Naive thymus-derived CD8-positive, alpha-beta T cell (primary cell): ENCODE measurements around the gene SLC9A9. TPM values are rescaled to one million over a fixed set of nuclear protein-coding genes. Genes with fewer than 3 reads are reported as not detected.

Experiments used
- ATAC-seq, 2 donors: fragments of 150-1000 bp; cut with Tn5 transposase in 1 of 2; sonication (Bioruptor Pico), chemical (Tn5 transposase) in 1 of 2; 1 replicate in 1 of 2; 2 replicates in 1 of 2; pipeline ENCODE4 v1.10.0; 2021; ENCODE audit warnings: mild to moderate bottlenecking in 2 of 2, moderate library complexity in 2 of 2
- POLR2A ChIA-PET: fragments of 350-600 bp; sonication (Branson Sonifier 250); formaldehyde crosslinking; loops from one replicate; lab custom pipeline; 2021; ENCODE audit warnings: antibody characterized with exemption; lab: Charles Lee
- DNase-seq, 10 donors: peaks; one replicate each; pipeline versions ENCODE4 v3.0.0 to v3.0.0-alpha.2; 2020 to 2022
- H3K27ac Mint-ChIP-seq, 10 donors: one replicate each; pipeline ENCODE4 v1.8.0; 2020 to 2022; ENCODE audit warnings: mild to moderate bottlenecking in 10 of 10, mixed read lengths in 10 of 10, moderate library complexity in 4 of 10, inconsistent platforms in 1 of 10
- H3K27me3 Mint-ChIP-seq, 5 donors: one replicate each; pipeline ENCODE4 v1.8.0; 2021 to 2022; ENCODE audit warnings: mixed read lengths in 5 of 5
- H3K36me3 Mint-ChIP-seq, 3 donors: one replicate each; pipeline ENCODE4 v1.8.0; 2020 to 2022; ENCODE audit warnings: mixed read lengths in 3 of 3, mild to moderate bottlenecking in 2 of 3, inconsistent platforms in 1 of 3
- H3K4me1 Mint-ChIP-seq, 4 donors: one replicate each; pipeline ENCODE4 v1.8.0; 2021 to 2022; ENCODE audit warnings: mixed read lengths in 4 of 4
- H3K4me3 Mint-ChIP-seq, 10 donors: one replicate each; pipeline ENCODE4 v1.8.0; 2020 to 2022; ENCODE audit warnings: mild to moderate bottlenecking in 10 of 10, mixed read lengths in 10 of 10, moderate library complexity in 6 of 10, inconsistent platforms in 1 of 10
- H3K9me3 Mint-ChIP-seq, 9 donors: one replicate each; pipeline ENCODE4 v1.8.0; 2020 to 2022; ENCODE audit warnings: mixed read lengths in 9 of 9, mild to moderate bottlenecking in 3 of 9, inconsistent platforms in 1 of 9, moderate library complexity in 1 of 9
- polyA plus RNA-seq, 3 donors: library from polyadenylated mRNA; unstranded; fragments of 300-500 nt; fragmentation: Illumina TruSeq; gene quantifications; one replicate each; pipeline ENCODE4 v1.2.3, GENCODE V29; 2021
- total RNA-seq, 8 experiments: library from RNA in 2 of 8; stranded (reverse) in 2 of 8; gene quantifications; one replicate each; pipeline ENCODE4 v1.2.3 and lab custom pipeline; 2021 to 2026

The SLC9A9 gene
- total and polyA plus RNA-seq, 5 experiments from 2014 or later = 9.6 to 19.4 (median 14.2) TPM

DNA sequence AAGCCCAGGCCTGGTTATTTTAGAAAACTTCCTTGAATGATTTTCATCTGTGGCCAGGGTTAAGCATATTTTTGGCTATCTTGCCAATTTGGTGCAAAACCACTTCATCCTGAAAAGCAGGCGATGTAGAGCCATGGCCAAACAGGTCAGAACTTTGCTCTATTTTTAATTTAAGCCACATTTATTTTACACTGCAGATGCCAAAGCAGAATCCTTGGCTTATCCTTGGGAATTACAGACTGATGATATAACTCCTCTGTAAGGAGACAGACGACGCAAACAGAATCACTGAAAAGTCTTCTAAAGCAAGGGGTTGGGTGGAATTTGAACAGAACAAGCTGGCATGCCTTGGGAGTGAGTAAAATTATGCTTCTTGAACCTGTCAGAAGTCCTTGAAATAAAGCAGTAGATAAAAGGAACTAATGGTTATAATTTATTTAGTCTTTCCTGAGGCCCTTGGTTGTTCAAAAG, 606.8 kb downstream of the SLC9A9 start:
- POLR2A ChIA-PET = no interaction called here
- Mint-ChIP-seq H3K27me3 (no peaks in the 10 kb centered on the region), H3K27ac (peak overlapping the region in 2 of 10 donors; percentile 31 to 53)

DNA sequence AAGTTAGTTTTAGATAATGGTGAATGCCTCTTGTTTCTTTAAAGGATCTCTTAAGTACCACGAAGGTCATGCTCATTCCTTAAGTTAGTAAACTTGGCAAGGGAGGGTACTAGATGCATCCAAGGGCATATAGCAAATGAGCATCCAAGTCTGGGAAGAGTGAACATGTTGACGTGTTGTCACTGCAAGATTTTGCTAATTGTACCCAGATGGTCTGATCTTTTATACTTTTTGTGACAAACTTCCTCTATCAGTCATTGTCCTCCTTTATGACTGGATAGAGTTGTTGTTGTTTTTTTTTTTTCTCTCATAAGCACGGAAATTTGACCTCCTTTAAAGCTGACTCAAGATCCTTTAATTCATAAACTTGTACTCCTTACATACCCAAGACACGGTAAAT, 607.4 kb downstream of the SLC9A9 start:
- Mint-ChIP-seq H3K9me3 (peaks cover 0 to 15% (median 8%) of the 10 kb centered on the region in 9 donors), H3K4me3 (no peak overlapping the region), H3K27me3 (no peaks in the 10 kb centered on the region), H3K4me1 (peaks cover 2 to 45% (median 13%) of the 10 kb centered on the region in 4 donors), H3K36me3 (peaks cover 0 to 11% (median 0%) of the 10 kb centered on the region in 3 donors), H3K27ac (peak overlapping the region in 3 of 10 donors; percentile 17 to 53 (median 31))
- no peak for ATAC-seq
- DNase-seq = no peak
- POLR2A ChIA-PET = no interaction called here

More for the DNA sequence above, 606.8 kb downstream of the SLC9A9 start:
- no peak for ATAC-seq
- peaks cover 0 to 13% (median 6%) of the 10 kb centered on the region in 9 donors for H3K9me3 Mint-ChIP-seq
- H3K36me3 Mint-ChIP-seq = peaks cover 0 to 7% (median 0%) of the 10 kb centered on the region in 3 donors
- peaks cover 2 to 39% (median 10%) of the 10 kb centered on the region in 4 donors for H3K4me1 Mint-ChIP-seq
- H3K4me3 Mint-ChIP-seq = no peak overlapping the region
- DNase-seq = no peak

DNA sequence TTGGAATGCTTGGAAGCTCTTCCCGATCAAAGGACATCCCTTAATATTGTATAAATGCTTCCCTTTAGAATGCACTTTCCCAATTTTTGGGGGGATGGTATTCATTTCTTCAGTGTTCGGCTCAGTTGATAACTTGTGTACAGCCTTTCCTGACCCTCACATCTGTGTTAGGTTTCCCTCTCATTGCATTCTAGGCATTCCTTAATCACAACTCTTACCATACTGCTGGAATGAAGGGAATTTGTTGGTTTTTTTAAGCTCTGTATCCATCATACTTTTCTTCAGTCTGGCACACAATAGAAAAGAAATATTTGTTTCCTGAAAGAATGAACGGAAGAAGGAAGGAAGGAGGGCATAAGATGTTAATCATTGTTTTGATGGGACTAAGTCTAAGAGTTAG, 609.2 kb downstream of the SLC9A9 start:
- DNase-seq = no peak
- POLR2A ChIA-PET = no interaction called here
- H3K9me3 Mint-ChIP-seq = peaks cover 0 to 15% (median 8%) of the 10 kb centered on the region in 9 donors
- peaks cover 0 to 11% (median 0%) of the 10 kb centered on the region in 3 donors for H3K36me3 Mint-ChIP-seq
- H3K4me3 Mint-ChIP-seq = no peak overlapping the region
- H3K27ac Mint-ChIP-seq = peak overlapping the region in 1 of 10 donors; percentile 36
- peaks cover 2 to 45% (median 13%) of the 10 kb centered on the region in 4 donors for H3K4me1 Mint-ChIP-seq
- ATAC-seq = no peak
- no peaks in the 10 kb centered on the region for H3K27me3 Mint-ChIP-seq

DNA sequence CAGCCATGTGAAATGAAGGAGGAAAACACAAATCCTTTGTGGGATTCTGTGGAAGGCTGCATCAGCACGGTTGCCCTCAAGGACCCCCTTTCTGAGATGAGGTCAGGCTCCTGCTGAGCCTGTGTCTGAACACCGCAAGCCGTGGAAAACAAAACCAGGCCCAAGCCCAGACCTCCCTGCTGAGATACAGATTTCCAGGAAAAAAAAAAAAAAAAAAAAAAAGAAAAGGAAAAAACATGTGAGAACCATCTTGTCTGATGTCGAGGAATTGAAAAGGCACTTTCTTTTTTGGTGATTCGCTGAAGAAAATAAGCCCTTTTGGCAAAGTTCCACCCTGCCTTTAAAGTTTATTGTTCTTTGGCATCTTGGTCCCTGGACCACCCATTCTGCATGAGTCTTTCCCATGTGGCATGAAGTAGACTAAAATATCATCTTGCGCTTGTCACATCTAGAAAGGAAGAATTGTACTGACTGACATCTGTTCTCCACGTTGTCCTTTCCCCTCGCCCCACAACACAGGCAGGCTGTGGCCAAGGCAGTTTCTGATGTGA, 611.1 kb downstream of the SLC9A9 start:
- no peak for DNase-seq
- H3K27ac Mint-ChIP-seq = peak overlapping the region in 3 of 10 donors; percentile 14 to 64 (median 53)
- H3K4me3 Mint-ChIP-seq = peak overlapping the region in 1 of 10 donors; percentile 4
- ATAC-seq = no peak
- POLR2A ChIA-PET = no interaction called here
- H3K9me3 Mint-ChIP-seq = peaks cover 0 to 15% (median 8%) of the 10 kb centered on the region in 9 donors
- H3K27me3 Mint-ChIP-seq = no peaks in the 10 kb centered on the region
- H3K4me1 Mint-ChIP-seq = peaks cover 2 to 45% (median 13%) of the 10 kb centered on the region in 4 donors
- H3K36me3 Mint-ChIP-seq = peaks cover 0 to 11% (median 0%) of the 10 kb centered on the region in 3 donors

DNA sequence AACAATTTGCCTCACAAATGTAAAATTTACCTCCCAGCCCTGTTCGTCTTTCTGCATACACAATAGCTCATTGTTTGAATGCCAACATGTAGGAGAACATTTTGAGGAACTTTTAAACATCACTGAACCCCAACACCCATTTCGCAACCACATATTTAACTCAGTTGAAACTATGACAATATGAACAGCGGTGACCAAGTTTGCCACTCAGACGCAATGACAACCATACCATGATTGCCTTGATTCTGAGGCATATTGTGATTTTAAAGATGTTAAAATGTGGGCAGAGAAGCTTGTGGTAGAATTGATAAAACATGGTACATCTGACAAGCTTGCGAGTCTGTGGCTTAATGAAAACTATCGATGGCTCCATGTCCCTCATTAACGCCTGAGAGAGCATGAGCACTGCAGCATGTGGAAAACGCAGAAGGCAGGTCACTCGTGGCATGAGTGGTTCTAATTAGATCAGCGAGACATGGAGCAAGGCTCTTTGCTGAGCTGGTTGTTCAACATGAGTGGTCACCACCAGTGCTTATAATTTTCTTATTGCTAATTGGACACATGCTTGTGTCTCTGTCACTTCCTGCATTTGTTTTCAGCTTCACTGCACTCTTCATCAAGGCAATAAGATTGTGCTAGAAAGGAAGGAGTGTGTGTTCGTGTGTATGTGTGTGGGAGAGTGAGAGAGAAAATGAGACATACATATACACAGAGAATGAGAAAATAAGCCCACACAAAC, 611.9 kb downstream of the SLC9A9 start:
- DNase-seq (no peak), ATAC-seq (no peak)
- Mint-ChIP-seq H3K4me1 (peaks cover 2 to 43% (median 13%) of the 10 kb centered on the region in 4 donors), H3K27ac (peak overlapping the region in 2 of 10 donors; percentile 8 to 53), H3K4me3 (no peak overlapping the region), H3K9me3 (peaks cover 0 to 15% (median 8%) of the 10 kb centered on the region in 9 donors), H3K27me3 (no peaks in the 10 kb centered on the region), H3K36me3 (peaks cover 0 to 11% (median 0%) of the 10 kb centered on the region in 3 donors)
- POLR2A ChIA-PET = interaction anchor here (0.8 kb wide), 1 partner anchor 63 kb away, joined by 3 read pairs; no protein-coding TSS in a partner anchor

DNA sequence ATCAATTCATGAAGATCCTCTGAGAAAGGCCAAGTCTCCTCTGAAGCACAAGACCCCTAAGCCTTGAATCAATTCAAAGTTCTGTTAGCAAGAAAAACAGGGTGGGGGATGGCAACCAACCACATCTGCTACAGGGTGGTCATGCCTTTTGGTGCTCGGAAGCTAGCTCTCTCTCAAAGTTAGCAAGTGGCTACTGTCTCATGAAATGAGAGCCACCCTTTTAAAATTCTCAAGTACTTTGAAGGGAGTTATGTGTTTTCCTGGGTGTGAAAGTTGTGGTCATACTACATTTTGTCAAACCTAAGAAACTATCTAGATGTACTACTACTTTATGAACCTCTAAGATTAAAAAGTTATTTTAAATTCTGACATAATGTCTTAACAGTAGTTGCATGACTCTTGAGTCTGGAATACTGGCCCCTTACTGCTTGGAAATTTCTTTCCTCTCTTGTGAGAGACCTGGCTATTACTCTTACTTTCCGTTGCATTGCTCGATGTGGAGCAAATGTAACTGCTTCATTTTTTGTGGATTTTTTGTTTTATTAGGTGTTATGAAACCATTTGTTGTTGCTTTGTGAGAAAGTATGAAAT, 612.6 kb downstream of the SLC9A9 start:
- H3K36me3 Mint-ChIP-seq = peaks cover 0 to 11% (median 0%) of the 10 kb centered on the region in 3 donors
- peaks cover 2 to 36% (median 11%) of the 10 kb centered on the region in 4 donors for H3K4me1 Mint-ChIP-seq
- no peaks in the 10 kb centered on the region for H3K27me3 Mint-ChIP-seq
- POLR2A ChIA-PET = interaction anchor here (0.8 kb wide), 1 partner anchor 62 kb away, joined by 3 read pairs; no protein-coding TSS in a partner anchor
- ATAC-seq (no peak), DNase-seq (no peak)
- peaks cover 0 to 15% (median 8%) of the 10 kb centered on the region in 9 donors for H3K9me3 Mint-ChIP-seq
- peak overlapping the region in 1 of 10 donors; percentile 53 for H3K27ac Mint-ChIP-seq
- H3K4me3 Mint-ChIP-seq = no peak overlapping the region

DNA sequence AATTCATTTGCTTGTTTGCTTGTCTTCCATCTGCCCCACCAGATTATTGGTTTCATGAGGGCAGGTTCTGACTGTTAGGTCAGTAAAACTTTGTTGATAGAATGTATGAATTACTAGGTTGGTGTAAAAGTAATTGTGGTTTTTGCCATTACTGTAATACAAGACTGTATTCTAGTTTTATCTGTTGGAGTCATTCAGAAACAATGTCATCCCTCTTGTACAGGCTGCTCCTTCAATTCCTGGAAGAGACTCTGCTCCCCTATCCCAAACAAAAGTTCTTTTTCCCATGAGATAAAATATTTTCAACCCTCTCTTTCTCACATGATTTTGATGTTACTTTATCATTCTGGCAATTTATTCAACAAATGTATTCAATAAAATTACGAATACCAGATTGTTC, 613.7 kb downstream of the SLC9A9 start:
- Mint-ChIP-seq H3K27me3 (no peaks in the 10 kb centered on the region), H3K4me3 (no peak overlapping the region), H3K27ac (peak overlapping the region in 1 of 10 donors; percentile 49), H3K36me3 (peaks cover 0 to 11% (median 0%) of the 10 kb centered on the region in 3 donors), H3K9me3 (peaks cover 0 to 15% (median 8%) of the 10 kb centered on the region in 9 donors), H3K4me1 (peaks cover 0 to 30% (median 8%) of the 10 kb centered on the region in 4 donors)
- POLR2A ChIA-PET = no interaction called here
- DNase-seq (no peak), ATAC-seq (no peak)

DNA sequence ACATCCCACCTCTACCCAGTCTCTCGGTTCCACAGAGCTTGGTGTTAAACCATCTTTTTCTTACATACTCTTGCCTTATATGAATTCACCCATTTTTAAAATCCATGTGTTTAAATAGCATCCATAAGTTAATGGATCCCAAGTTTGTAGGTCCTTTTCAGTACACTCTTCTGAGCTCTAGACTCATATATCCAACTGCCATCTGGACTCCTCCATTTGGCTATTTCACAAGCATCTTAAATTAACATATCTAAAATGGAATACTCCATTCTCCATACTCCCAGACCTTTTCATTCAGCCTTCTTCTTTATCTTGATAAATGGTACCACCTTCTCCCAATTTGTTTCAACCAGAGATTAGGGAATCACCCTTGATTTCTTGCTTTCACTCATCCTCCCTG, 615.3 kb downstream of the SLC9A9 start:
- Mint-ChIP-seq H3K36me3 (peaks cover 0 to 7% (median 0%) of the 10 kb centered on the region in 3 donors), H3K9me3 (peaks cover 0 to 9% (median 6%) of the 10 kb centered on the region in 9 donors), H3K27me3 (no peaks in the 10 kb centered on the region), H3K27ac (no peak overlapping the region), H3K4me1 (peaks cover 3 to 21% (median 8%) of the 10 kb centered on the region in 4 donors), H3K4me3 (no peak overlapping the region)
- DNase-seq (no peak), ATAC-seq (no peak)
- POLR2A ChIA-PET = no interaction called here

DNA sequence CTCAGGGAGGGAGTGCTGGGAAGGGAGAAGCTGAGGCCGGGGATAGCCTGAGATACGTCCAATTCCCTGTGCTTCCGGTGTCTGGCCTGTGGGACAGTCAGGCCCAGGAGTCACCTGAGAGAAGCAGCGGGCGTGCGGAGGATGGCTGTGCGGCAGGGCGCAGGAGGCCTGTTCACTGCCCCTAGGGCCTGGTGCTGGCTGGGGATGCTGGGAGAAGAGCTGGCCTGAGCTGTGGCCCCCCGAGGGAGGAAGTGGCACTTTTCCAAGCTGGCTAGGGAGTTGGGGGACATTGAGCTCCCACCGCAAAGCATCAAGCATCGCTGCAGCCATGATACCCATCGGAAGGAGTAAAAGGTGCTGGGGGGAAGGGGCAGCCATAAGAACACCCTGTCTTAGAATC, 619.9 kb downstream of the SLC9A9 start:
- no peaks in the 10 kb centered on the region for H3K36me3 Mint-ChIP-seq
- no peak overlapping the region for H3K27ac Mint-ChIP-seq
- H3K9me3 Mint-ChIP-seq = no peaks in the 10 kb centered on the region
- DNase-seq (no peak), ATAC-seq (no peak)
- POLR2A ChIA-PET = interaction anchor here (0.5 kb wide), 1 partner anchor 140 kb away, joined by 3 read pairs; no protein-coding TSS in a partner anchor
- H3K4me1 Mint-ChIP-seq = peaks cover 0 to 3% (median 0%) of the 10 kb centered on the region in 4 donors
- no peaks in the 10 kb centered on the region for H3K27me3 Mint-ChIP-seq
- H3K4me3 Mint-ChIP-seq = no peak overlapping the region

DNA sequence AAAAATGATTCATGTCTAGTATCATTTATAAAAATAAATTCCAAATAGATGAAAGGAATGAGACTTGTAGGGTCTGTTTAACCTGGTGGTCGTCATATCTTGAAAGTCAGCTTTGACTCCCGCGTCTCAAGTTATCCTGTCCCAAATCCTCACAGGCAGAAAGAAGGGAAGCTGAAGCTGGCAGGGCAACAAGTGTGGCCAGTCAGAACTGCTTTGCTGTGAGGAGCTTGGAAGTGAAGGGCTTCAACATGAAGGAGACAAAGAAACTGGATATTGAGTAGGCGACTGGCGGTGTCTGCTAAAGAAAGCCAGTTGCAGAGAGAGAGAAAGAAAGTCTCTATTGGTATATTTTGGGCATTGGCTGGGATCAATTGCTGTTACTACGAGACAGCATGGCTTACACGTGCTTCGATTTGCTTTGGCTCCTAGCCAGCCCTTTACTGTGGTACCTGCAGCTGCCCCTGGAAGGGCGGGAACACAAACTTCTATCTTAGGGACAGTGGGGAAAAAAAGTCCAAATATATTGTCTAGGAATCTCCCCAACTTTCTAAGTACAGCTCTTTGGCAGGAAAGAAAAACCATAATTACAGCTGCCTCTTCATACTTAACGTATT, 621.5 kb downstream of the SLC9A9 start:
- Mint-ChIP-seq H3K36me3 (no peaks in the 10 kb centered on the region), H3K9me3 (no peaks in the 10 kb centered on the region), H3K4me1 (peaks cover 0 to 5% (median under 1%) of the 10 kb centered on the region in 4 donors), H3K27ac (peak overlapping the region in 1 of 10 donors; percentile 34), H3K27me3 (no peaks in the 10 kb centered on the region), H3K4me3 (no peak overlapping the region)
- POLR2A ChIA-PET = no interaction called here
- DNase-seq = no peak
- ATAC-seq = no peak

DNA sequence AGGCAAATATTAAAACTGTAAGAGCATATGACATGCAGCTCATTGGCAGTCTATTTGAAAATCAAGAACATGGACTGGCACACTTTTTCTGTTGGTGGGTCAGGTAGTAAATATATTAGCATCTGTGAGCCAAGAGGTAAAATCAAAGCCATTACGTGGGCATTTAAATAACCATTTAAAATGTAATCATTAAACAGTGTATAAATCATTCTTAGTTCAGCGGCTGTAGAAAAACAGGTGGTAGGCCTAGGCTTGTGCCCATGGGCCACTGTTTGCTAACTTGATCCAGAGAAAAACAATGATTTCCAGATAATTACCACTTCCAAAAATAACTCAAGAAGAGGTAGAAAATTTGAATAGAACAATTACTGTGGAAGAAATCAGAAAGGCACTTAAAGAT, 623.6 kb downstream of the SLC9A9 start:
- no peak overlapping the region for H3K4me3 Mint-ChIP-seq
- POLR2A ChIA-PET = no interaction called here
- DNase-seq = no peak
- ATAC-seq = no peak
- H3K36me3 Mint-ChIP-seq = no peaks in the 10 kb centered on the region
- peaks cover 0 to 2% (median 0%) of the 10 kb centered on the region in 9 donors for H3K9me3 Mint-ChIP-seq
- H3K27ac Mint-ChIP-seq = no peak overlapping the region
- H3K4me1 Mint-ChIP-seq = peaks cover 3 to 10% (median 6%) of the 10 kb centered on the region in 4 donors
- H3K27me3 Mint-ChIP-seq = no peaks in the 10 kb centered on the region

DNA sequence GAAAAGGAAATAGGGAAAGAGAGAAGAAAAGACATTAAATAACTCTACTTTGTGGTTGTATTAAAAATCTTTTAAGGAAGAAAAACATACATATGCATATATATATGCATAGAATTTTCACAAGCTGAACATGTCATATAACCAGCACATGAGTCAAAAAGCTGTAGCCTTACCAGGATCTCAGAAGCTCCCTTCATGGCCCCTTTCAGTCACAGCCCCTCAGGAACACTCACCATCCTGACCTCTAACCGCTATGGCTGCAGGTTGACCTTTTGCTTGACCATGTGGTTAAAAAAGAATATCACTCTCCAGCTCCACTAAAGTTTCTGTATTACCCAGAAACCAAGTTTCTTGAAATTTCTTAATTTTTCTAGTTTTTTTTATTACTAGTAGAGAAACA, 625.3 kb downstream of the SLC9A9 start:
- Mint-ChIP-seq H3K4me3 (no peak overlapping the region), H3K4me1 (peaks cover 8 to 21% (median 11%) of the 10 kb centered on the region in 4 donors), H3K9me3 (peaks cover 0 to 2% (median 0%) of the 10 kb centered on the region in 9 donors), H3K27ac (peak overlapping the region in 2 of 10 donors; percentile 40 to 78), H3K36me3 (no peaks in the 10 kb centered on the region), H3K27me3 (no peaks in the 10 kb centered on the region)
- ATAC-seq (no peak), DNase-seq (no peak)
- POLR2A ChIA-PET = interaction anchor here (0.8 kb wide), 1 partner anchor 64 kb away, joined by 3 read pairs; no protein-coding TSS in a partner anchor
